Kidney (tissue), 14 donors: Measurements from ENCODE around the gene DNAH2. TPM values are rescaled to one million over a fixed set of nuclear protein-coding genes. Genes with fewer than 3 reads are reported as not detected.
A peak's percentile ranks its signal among the peaks of the same experiment; 100 is the strongest.

Source experiments
- DNase-seq, 5 donors: peaks; one replicate each; pipeline ENCODE4 v3.0.0-alpha.2; 2013 to 2020
- FAIRE-seq: peaks from 2 replicates; lab custom pipeline; 2012; peaks lifted over from hg19 to GRCh38; lab: Jason Lieb, UNC
- H3K27ac ChIP-seq, 2 donors: one replicate each; pipeline ENCODE4 v1.7.0; 2013; ENCODE audit warnings: low read depth in 2 of 2, low read length in 2 of 2, inconsistent platforms in 1 of 2
- H3K27me3 ChIP-seq: one replicate; pipeline ENCODE4 v1.7.1; 2013; ENCODE audit warnings: low read length, inconsistent platforms; ENCODE audit not compliant: control insufficient read depth, insufficient read depth
- H3K36me3 ChIP-seq, 3 donors: one replicate each; pipeline versions ENCODE4 v1.7.0 to v1.7.1; 2013; ENCODE audit warnings: low read length in 3 of 3, control low read depth in 1 of 3, inconsistent platforms in 1 of 3; ENCODE audit not compliant: insufficient read depth in 3 of 3, control insufficient read depth in 2 of 3
- H3K4me1 ChIP-seq, 3 donors: one replicate each; pipeline versions ENCODE4 v1.7.0 to v1.7.1; 2013; ENCODE audit warnings: low read length in 3 of 3, inconsistent platforms in 1 of 3, low read depth in 1 of 3; ENCODE audit not compliant: control insufficient read depth in 2 of 3, insufficient read depth in 2 of 3
- H3K4me3 ChIP-seq, 3 donors: one replicate each; pipeline versions ENCODE4 v1.7.0 to v1.8.1; 2013; ENCODE audit warnings: low read length in 3 of 3, control low read depth in 1 of 3, inconsistent platforms in 1 of 3
- H3K9ac ChIP-seq, 3 donors: one replicate each; pipeline versions ENCODE4 v1.7.0 to v1.7.1; 2013; ENCODE audit warnings: low read length in 3 of 3, control low read depth in 1 of 3, inconsistent platforms in 1 of 3
- H3K9me3 ChIP-seq, 3 donors: one replicate each; pipeline versions ENCODE4 v1.7.0 to v1.7.1; 2013; ENCODE audit warnings: low read length in 3 of 3, control low read depth in 1 of 3, inconsistent platforms in 1 of 3; ENCODE audit not compliant: control insufficient read depth in 2 of 3, insufficient read depth in 1 of 3
- CTCF ChIP-seq: IDR thresholded peaks from 3 replicates; pipeline ENCODE4 v1.5.1; 2012; ENCODE audit warnings: mild to moderate bottlenecking, moderate library complexity, borderline replicate concordance; ENCODE audit not compliant: insufficient read depth; ENCODE audit errors: extremely low read depth
- intact Hi-C: fragments of 100-400 bp; cut with DNase I; formaldehyde crosslinking; loops from one replicate; pipeline ENCODE4 v1.11.1; 2022
- polyA plus RNA-seq: library from polyadenylated mRNA; stranded (reverse); fragments of 350-450 nt; fragmentation: Illumina TruSeq; extraction: RNeasy Lipid Tissue Mini Kit (QIAGEN cat#74804); gene quantifications from one replicate; pipeline ENCODE4 v1.2.3, GENCODE V29; 2014; ENCODE audit warnings: low read depth, low replicate concordance; ENCODE audit not compliant: insufficient read depth
- total RNA-seq: library from RNA; stranded (reverse); fragmentation: NEBNext Ultra II Directional; extraction: Animal tissue kit (Norgen Biotek cat#: 25700); gene quantifications from one replicate; pipeline ENCODE4 v1.2.1, GENCODE V29; 2021
- donor health status: control.
- donor health status: control.
- donor health status: control.
- donor health status: control.
- donor health status: control.
- donor health status: DM: yes; HTN: yes; CAD: no.
- donor health status: Normal renal cell carcinoma (clear cell type).

DNAH2 gene
- total and polyA plus RNA-seq, 2 donors from 2014 or later, result 0.17 to 0.66 TPM

GRCh38 chr17:7837408-7838088 lies 120.0 kb downstream of the DNAH2 start:
- no peak for TF ChIP-seq CTCF
- no peaks in the 10 kb centered on the region for H3K9me3 ChIP-seq
- peak overlapping the region; percentile 35 to 92 (median 47) for H3K4me3 ChIP-seq
- peaks cover 0 to 6% (median 0%) of the 10 kb centered on the region in 3 donors for H3K36me3 ChIP-seq
- H3K27me3 ChIP-seq, result no peaks in the 10 kb centered on the region
- DNase-seq (no peak), FAIRE-seq (no peak)
- H3K27ac ChIP-seq, result peak overlapping the region; percentile 97 to 99
- peak overlapping the region; percentile 15 to 99 (median 25) for H3K9ac ChIP-seq
- H3K4me1 ChIP-seq, result peaks cover 10 to 43% (median 13%) of the 10 kb centered on the region in 3 donors
- intact Hi-C loops, result no loop called here

GRCh38 chr17:7838090-7839075 lies 120.8 kb downstream of the DNAH2 start:
- Histone ChIP-seq H3K4me3 (peak overlapping the region; percentile 35 to 92 (median 47)), H3K27me3 (no peaks in the 10 kb centered on the region), H3K9ac (peak overlapping the region in 2 of 3 donors; percentile 15 to 99), H3K36me3 (peaks cover 0 to 6% (median 0%) of the 10 kb centered on the region in 3 donors), H3K27ac (peak overlapping the region; percentile 77 to 97), H3K9me3 (no peaks in the 10 kb centered on the region), H3K4me1 (peaks cover 9 to 38% (median 13%) of the 10 kb centered on the region in 3 donors)
- no peak for FAIRE-seq
- TF ChIP-seq CTCF, result no peak
- intact Hi-C loops, result no loop called here
- peak; percentile 77 to 90 (median 79) for DNase-seq

GRCh38 chr17:7839190-7839875 lies 121.8 kb downstream of the DNAH2 start:
- no peak for TF ChIP-seq CTCF
- Histone ChIP-seq H3K27ac (peak overlapping the region; percentile 37 to 77), H3K27me3 (no peaks in the 10 kb centered on the region), H3K36me3 (peaks cover 0 to 6% (median 0%) of the 10 kb centered on the region in 3 donors), H3K4me1 (peaks cover 7 to 36% (median 13%) of the 10 kb centered on the region in 3 donors), H3K9ac (peak overlapping the region in 1 of 3 donors; percentile 60), H3K9me3 (no peaks in the 10 kb centered on the region), H3K4me3 (peak overlapping the region in 1 of 3 donors; percentile 39)
- intact Hi-C loops, result no loop called here
- DNase-seq, result peak in 2 of 5 donors; percentile 54 to 74
- FAIRE-seq, result no peak
